HG03442 (cell line): ENCODE measurements around the gene HYAL4.
"Not testable (repeated sequence)": the region's sequence is repeated elsewhere in the genome, so short reads cannot be mapped to it uniquely, and the experiment has no call there.

ENCODE experiments used
- ATAC-seq: cut with Tn5 transposase; IDR thresholded peaks from one replicate; pipeline ENCODE4 v1.9.1; 2021; ENCODE audit warnings: mild to moderate bottlenecking, moderate library complexity; ENCODE audit not compliant: unreplicated experiment

Gene HYAL4

DNA sequence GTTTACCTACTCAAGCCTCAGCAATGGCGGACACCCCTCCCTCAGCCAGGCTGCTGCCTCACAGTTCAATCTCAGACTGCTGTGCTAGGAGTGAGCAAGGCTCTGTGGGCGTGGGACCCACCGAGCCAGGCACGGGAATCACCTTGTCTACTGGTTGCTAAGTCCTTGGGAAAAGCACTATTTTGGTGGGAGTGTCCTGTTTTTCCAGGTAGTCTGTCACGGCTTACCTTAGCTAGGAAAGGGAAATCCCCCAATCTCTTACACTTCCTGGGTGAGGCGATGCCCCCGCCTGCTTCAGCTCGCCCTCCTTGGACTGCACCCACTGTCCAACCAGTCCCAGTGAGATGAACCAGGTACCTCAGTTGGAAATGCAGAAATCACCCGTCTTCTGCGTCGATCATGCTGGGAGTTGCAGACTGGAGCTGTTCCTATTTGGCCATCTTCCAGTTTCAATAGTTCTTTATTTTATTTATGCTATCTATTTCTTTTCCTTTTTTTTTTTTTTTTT lies at the start of gene HYAL4:
TSS of gene HYAL4 (plus strand) at position 458 of the 508 bp plus-strand sequence. CDS start 23,105 bp downstream, outside the sequence.
- no peak for ATAC-seq

- ATAC-seq: no peak
Measured at GRCh38 chr7:123795917-123796316, 49.1 kb upstream of the HYAL4 start.

GRCh38 chr7:123796568-123796967 lies 48.4 kb upstream of the HYAL4 start:
- no peak for ATAC-seq

- no peak for ATAC-seq
Measured at GRCh38 chr7:123797673-123798531, 47.1 kb upstream of the HYAL4 start.

DNA sequence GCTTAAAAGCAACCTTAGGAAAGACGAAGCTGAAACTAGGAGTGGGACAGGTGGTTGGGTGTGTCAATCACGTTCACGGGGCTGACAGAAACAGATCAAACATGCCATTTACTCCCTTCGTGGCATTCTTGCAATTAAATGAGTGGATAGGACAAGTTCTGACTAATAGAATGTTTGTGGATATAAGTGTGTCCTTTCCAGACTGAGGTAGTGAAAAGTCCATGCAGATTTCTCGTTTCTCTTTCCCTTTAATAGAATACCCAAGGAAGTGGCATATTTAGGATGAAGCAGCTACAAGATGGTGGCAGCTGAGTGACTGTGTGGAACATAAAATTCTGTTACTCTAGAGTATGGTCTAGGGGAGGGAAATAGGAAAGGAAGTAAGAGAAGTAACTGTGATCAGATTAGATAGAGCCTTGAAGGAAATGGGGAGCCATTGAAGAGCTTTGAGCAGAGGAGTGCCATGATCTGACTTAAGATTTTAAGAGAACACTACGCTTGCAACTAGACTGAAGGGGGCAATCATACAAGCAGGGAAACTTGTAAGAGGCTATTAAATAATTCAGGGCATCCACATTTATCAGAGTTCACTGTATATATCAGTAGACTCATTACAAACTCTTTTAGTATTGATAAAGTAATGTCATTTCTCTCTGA lies 46.3 kb upstream of the HYAL4 start:
- no peak for ATAC-seq

DNA sequence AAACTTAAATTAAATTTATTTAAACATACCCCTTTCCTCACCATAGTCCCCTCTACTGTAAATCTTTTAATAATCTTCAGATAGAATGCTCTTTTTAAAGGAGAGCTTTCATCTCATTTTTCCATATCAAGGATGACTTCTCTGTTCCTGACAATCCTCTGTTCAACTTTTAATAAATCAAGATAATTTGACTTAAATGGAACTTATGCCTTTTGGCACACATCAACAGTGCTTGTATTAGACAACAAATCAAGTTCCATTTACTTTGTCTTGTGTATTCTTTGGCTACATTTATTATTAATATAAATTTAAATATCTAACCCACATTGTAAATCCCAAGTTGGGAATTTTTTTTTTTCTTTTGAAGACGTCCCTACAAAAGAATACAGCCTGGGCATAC lies 42.7 kb upstream of the HYAL4 start:
- no peak for ATAC-seq

DNA sequence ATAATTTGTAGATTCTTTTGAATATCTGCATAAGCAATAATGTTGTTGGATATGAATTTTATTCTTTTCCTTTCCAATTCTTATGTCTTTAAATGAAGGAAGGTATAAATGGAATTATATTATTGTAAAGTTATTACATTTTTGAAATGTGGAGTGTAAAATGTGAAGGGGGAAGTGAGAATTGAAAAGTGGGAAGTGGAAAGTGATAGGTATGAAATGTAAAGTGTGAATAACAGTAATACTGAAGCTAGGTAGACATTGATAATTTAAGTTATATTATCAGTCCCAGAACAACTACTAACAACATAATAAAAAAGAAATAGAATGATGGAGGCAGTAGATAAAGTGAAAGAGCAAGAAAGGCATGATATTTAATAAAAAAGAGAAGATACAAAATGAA lies 39.7 kb upstream of the HYAL4 start:
- no peak for ATAC-seq

DNA sequence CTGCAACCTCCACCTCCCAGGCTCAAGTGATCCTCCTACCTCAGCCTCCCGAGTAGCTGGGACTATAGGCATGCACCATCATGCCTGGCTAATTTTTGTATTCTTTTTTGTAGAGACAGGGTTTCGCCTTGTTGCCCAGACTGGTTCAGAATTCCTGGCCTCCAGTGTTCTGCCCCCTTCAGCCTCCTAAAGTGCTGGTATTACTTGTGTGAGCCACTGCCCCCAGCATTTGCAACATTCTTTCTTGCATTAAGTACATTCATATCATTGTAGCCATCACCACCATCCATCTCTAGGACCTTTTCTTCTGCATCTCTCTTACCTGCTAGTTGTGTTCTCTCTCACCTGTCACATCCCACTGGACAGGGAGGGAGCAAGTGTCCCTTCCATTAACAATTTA lies 35.5 kb upstream of the HYAL4 start:
- ATAC-seq: no peak

GRCh38 chr7:123811056-123811455 lies 33.9 kb upstream of the HYAL4 start:
- ATAC-seq: no peak

DNA sequence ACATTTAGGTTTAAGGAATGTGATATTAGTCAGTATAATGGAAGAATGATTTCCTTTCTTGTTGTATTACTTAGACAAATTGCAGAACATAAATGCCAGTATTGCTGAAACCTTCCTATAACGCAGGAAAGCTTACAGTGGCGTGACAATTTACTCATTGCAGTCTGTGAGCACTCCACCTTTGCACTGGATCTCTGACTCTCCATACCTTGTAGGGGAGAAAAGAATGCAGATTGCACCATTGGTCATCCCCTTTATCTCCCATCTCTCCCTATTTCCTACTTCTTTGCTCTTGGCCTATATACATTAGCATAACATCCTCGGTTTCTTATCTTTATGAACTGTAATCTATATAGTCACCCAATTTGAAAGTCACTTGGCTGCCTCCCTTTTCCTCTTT lies 28.1 kb upstream of the HYAL4 start:
- no peak for ATAC-seq

GRCh38 chr7:123819001-123819400 lies 26.0 kb upstream of the HYAL4 start:
- ATAC-seq: no peak

DNA sequence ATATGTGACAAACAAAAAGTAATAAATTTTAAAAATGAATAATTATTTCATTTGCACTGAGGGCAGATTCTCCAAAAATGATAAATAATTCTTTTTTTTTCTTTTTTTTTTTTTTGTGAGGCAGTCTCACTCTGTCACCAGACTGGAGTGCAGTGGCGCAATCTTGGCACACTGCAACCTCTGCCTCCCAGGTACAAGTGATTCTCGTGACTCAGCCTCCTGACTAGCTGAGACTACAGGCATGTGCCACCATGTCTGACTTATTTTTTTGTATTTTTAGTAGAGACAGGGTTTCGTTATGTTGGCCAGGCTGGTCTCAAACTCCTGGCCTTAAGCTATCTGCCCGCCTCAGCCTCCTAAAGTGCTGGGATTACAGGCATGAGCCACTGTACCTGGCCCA lies 25.2 kb upstream of the HYAL4 start:
- not testable (repeated sequence) for ATAC-seq

- no peak for ATAC-seq
Measured at GRCh38 chr7:123820864-123821263, 24.1 kb upstream of the HYAL4 start.

DNA sequence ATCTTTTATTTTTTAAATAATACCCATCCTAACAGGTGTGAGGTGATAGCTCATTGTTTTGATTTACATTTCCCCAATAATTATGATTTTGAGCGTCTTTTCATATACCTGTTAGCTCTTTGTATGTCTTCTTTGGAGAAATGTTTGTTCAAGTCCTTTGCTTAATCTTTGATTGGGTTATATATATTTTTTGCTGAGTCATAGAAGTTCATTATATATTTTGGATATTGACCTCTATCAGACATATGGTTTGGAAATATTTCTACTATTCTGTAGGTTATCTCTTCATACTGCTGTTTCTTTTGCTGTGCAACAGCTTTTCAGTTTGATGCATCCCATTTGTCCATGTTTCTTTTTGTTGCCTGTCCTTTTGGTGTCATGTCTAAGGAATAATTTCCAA lies 23.6 kb upstream of the HYAL4 start:
- ATAC-seq: no peak

DNA sequence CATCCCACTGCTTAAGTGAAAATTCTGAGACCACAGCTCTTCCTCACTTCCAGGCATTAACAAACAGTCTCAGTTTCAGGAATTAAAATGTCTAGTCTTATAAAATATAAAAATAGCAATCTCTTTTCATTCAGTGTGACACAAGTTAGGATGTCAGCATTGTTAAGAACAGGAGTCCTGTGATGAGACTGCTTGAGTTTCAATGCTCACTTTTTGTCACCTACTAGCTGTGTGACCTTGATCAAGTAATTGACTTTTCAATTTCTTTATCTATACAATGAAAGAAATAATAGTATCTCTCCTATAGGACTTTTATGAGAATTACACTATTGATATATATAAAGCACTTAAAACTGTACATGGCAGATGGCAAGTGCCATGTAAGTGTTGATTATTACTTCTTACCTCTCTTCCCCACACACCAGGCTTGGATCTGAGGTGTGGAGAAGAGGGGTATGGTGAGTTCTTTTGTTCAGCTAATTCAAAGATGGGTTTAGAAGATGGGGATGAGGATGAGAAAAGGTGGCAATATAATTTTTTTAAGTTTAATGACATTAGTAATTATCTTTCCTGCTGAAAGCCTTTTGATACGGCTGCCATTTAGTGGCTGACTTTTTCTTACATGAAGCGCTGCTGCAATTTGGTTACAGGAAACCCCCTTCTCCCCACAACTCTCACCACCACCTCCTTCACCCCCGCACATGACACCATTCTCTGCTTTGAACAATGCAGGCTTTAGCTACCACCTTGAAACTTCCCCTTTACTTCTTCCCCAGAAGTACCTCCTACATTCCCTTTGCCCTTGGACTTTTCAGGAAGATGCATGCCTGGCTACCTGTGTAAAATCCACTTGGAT lies 20.8 kb upstream of the HYAL4 start:
- ATAC-seq: peak; percentile 96

GRCh38 chr7:123824754-123825067 lies 20.3 kb upstream of the HYAL4 start:
- peak; percentile 35 for ATAC-seq

- ATAC-seq: no peak
Measured at GRCh38 chr7:123828805-123829204, 16.2 kb upstream of the HYAL4 start.

DNA sequence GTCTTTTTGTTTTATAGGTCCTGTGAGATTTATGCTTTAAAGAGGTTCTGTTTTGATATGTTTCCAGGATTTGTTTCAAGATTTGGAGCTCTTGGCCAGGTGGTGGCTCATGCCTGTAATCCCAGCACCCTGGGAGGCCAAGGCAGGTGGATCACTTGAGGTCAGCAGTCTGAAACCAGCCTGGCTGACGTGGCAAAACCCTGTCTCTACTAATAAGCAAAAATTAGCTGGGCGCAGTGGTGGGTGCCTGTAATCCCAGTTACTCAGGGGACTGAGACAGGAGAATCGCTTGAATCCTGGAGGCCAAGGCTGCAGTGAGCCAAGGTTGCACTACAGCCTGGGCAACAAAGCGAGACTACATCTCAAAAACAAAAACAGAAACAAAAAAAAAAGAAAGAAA lies 8.3 kb upstream of the HYAL4 start:
- ATAC-seq: no peak

DNA sequence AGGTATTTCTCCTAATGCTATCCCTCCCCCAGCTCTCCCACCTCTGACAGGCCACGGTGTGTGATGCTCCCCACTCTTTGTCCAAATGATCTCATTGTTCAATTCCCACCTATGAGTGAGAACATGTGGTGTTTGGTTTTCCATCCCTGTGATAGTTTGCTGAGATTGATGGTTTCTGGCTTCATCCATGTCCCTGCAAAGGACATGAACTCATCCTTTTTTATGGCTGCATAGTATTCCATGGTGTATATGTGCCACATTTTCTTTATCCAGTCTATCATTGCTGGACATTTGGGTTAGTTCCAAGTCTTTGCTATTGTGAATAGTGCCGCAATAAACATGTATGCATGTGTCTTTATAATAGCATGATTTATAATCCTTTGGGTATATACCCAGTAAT lies 5.9 kb upstream of the HYAL4 start:
- not testable (repeated sequence) for ATAC-seq

DNA sequence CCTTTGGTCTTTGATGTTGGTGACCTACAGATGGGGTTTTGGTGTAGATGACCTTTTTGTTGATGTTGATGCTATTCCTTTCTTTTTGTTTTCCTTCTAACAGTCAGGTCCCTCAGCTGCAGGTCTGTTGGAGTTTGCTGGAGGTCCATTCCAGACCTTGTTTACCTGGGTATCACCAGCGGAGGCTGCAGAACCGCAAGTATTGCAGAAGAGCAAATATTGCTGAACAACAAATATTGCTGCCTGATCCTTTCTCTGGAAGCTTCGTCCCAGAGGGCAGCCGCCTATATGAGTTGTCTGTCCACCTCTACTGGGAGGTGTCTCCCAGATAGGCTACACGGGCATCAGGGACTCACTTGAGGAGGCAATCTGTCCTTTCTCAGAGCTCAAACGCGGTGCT lies 827 bp upstream of the HYAL4 start:
- ATAC-seq: not testable (repeated sequence)

- no peak for ATAC-seq
Measured at GRCh38 chr7:123845823-123846216, 851 bp downstream of the HYAL4 start.
